HepG2 (cell line): ENCODE measurements around the gene WDR48. TPM values are rescaled to one million over a fixed set of nuclear protein-coding genes. Genes with fewer than 3 reads are reported as not detected.

Experiments
- ATAC-seq: fragments of 200-7000 bp; cut with Tn5 transposase; 3 replicates; pipeline ENCODE4 v1.9.1; 2020; ENCODE audit warnings: mild to moderate bottlenecking, moderate library complexity
- BruUV-seq: library from RNA; stranded (reverse); fragments of 400-500 nt; replicated peaks from 2 replicates; lab custom pipeline; 2021; lab: Mats Ljungman, UMichigan
- CTCF ChIA-PET: fragments of 300-600 bp; formaldehyde crosslinking; extraction: SDS; loops from one replicate; lab custom pipeline; 2021; ENCODE audit warnings: low total read pairs, inconsistent platforms, low intra/inter-chr PET ratio; lab: Yijun Ruan, JAX
- POLR2A ChIA-PET: fragments of 350-600 bp; sonication (Branson Sonifier 250); formaldehyde crosslinking; loops from one replicate; lab custom pipeline; 2020; ENCODE audit warnings: antibody characterized with exemption, inconsistent platforms; lab: Yijun Ruan, JAX
- DNase-seq: peaks from one replicate; pipeline ENCODE4 v3.0.0-alpha.2; 2015; ENCODE audit warnings: low spot score
- FAIRE-seq: peaks from 3 replicates; lab custom pipeline; 2011; peaks lifted over from hg19 to GRCh38; lab: Jason Lieb, UNC
- H2AFZ ChIP-seq: one replicate; pipeline ENCODE4 v1.6.1; 2011; ENCODE audit warnings: low read length, inconsistent platforms
- H3K27ac ChIP-seq: fragments of 300-600 bp; 3 replicates; pipeline ENCODE4 v1.8.0; 2011; ENCODE audit warnings: mixed run types, mild to moderate bottlenecking, mixed read lengths, low read length, inconsistent platforms; ENCODE audit not compliant: insufficient read depth; ENCODE audit errors: extremely low read length
- H3K27me3 ChIP-seq, 2 experiments: fragments of 200-600 bp in 1 of 2; 2 replicates in 1 of 2; 3 replicates in 1 of 2; pipeline versions ENCODE4 v1.6.0 to v1.8.0; 2011; ENCODE audit warnings: low read length in 2 of 2, mild to moderate bottlenecking in 2 of 2, moderate library complexity in 2 of 2, inconsistent platforms in 1 of 2; ENCODE audit not compliant: insufficient read depth in 2 of 2, control insufficient read depth in 1 of 2
- H3K36me3 ChIP-seq, 2 experiments: fragments of 200-600 bp in 1 of 2; replicated peaks in 1 of 2; 2 replicates in 1 of 2; 3 replicates in 1 of 2; pipeline versions ENCODE4 v1.5.1 to v1.8.0; 2011; ENCODE audit warnings: low read length in 2 of 2, inconsistent platforms in 1 of 2; ENCODE audit not compliant: insufficient read depth in 2 of 2, control insufficient read depth in 1 of 2
- H3K4me1 ChIP-seq: 2 replicates; pipeline ENCODE4 v1.5.1; 2012; ENCODE audit warnings: low read length, inconsistent platforms; ENCODE audit not compliant: insufficient read depth
- H3K4me2 ChIP-seq: 2 replicates; pipeline ENCODE4 v1.6.0; 2011; ENCODE audit warnings: low read depth, low read length, inconsistent platforms
- H3K4me3 ChIP-seq, 3 experiments: fragments of 200-600 bp in 1 of 3; sonication (generic), shearing (Covaris generic) in 1 of 3; replicated peaks in 1 of 3; 2 replicates each; pipeline ENCODE4 v1.5.1; 2011 to 2016; ENCODE audit warnings: low read length in 3 of 3, inconsistent platforms in 2 of 3, low read depth in 2 of 3, mild to moderate bottlenecking in 2 of 3, control low read depth in 1 of 3, mixed read lengths in 1 of 3; ENCODE audit not compliant: insufficient read depth in 1 of 3
- H3K79me2 ChIP-seq: one replicate; pipeline ENCODE4 v1.6.1; 2011; ENCODE audit warnings: low read length, inconsistent platforms; ENCODE audit not compliant: insufficient read depth
- H3K9ac ChIP-seq: 2 replicates; pipeline ENCODE4 v1.6.0; 2011; ENCODE audit warnings: mild to moderate bottlenecking, low read depth, low read length, inconsistent platforms; ENCODE audit not compliant: insufficient read depth
- H3K9me3 ChIP-seq: 2 replicates; pipeline ENCODE4 v1.5.1; 2012; ENCODE audit warnings: mild to moderate bottlenecking, low read length
- H4K20me1 ChIP-seq: 2 replicates; pipeline ENCODE4 v1.6.0; 2011; ENCODE audit warnings: inconsistent platforms, mild to moderate bottlenecking, low read length, moderate library complexity; ENCODE audit not compliant: insufficient read depth
- AHR ChIP-seq: IDR thresholded peaks from 2 replicates; pipeline ENCODE4 v1.6.1; 2018; ENCODE audit warnings: missing genetic modification reagents, missing compliant biosample characterization
- RBM39 ChIP-seq: fragments of 200-400 bp; formaldehyde crosslinking; IDR thresholded peaks from one replicate; pipeline ENCODE4 v1.6.1; 2018; ENCODE audit warnings: antibody characterized with exemption, mild to moderate bottlenecking, low read depth, low read length; ENCODE audit not compliant: poor library complexity, severe bottlenecking
- RNF219 ChIP-seq: sonication (generic); formaldehyde crosslinking; IDR thresholded peaks from 2 replicates; pipeline ENCODE4 v1.5.0; 2020; ENCODE audit warnings: mild to moderate bottlenecking, missing genetic modification reagents
- RXRA ChIP-seq: sonication (generic); formaldehyde crosslinking; IDR thresholded peaks from 2 replicates; pipeline ENCODE4 v1.5.1; 2020; ENCODE audit warnings: missing genetic modification reagents
- TFDP2 ChIP-seq: sonication (generic); formaldehyde crosslinking; IDR thresholded peaks from 2 replicates; pipeline ENCODE4 v1.4.0; 2020; ENCODE audit warnings: missing genetic modification reagents
- ZBTB26 ChIP-seq: IDR thresholded peaks from 2 replicates; pipeline ENCODE4 v1.6.1; 2016; ENCODE audit warnings: missing compliant biosample characterization, missing genetic modification reagents, borderline replicate concordance
- ZNF567 ChIP-seq: sonication (generic); formaldehyde crosslinking; IDR thresholded peaks from 2 replicates; pipeline ENCODE4 v1.8.1; 2023; ENCODE audit warnings: mild to moderate bottlenecking, missing genetic modification reagents, borderline replicate concordance
- WGBS: methylation state at CpG from one replicate; pipeline ENCODE4 v1.1.6; 2017; ENCODE audit warnings: low lambda C conversion rate; 5-methylcytosine and 5-hydroxymethylcytosine counted together
- in situ Hi-C: cut with HindIII; loops from 2 replicates; pipeline ENCODE4 v1.10.0; 2017; ENCODE audit warnings: low pct_unique_long_range_greater_than_20kb; ENCODE audit not compliant: extremely low pct_ligation_motif_present
- intact Hi-C: fragments of 100-400 bp; cut with micrococcal nuclease; formaldehyde crosslinking; loops from one replicate; pipeline ENCODE4 v1.10.0; 2022; ENCODE audit not compliant: unreplicated experiment
- polyA plus RNA-seq, 8 experiments: library from polyadenylated mRNA; depleted of rRNA in 3 of 8; stranded (reverse) in 7 of 8; unstranded in 1 of 8; fragments of >200 nt; fragmentation: Illumina TruSeq in 4 of 8; extraction: Trizol in 4 of 8; gene quantifications; 2 replicates each; pipeline versions ENCODE4 v1.2.1 to v1.2.3, GENCODE V29; 2011 to 2016; ENCODE audit warnings: low read depth in 4 of 8, missing spikeins in 1 of 8, mixed read lengths in 1 of 8; ENCODE audit not compliant: insufficient read depth in 1 of 8
- total RNA-seq, 5 experiments: library from RNA; depleted of rRNA; stranded (reverse); fragments of >200 nt; fragmentation: Illumina TruSeq; extraction: Trizol; gene quantifications; 2 replicates each; pipeline ENCODE4 v1.2.3, GENCODE V29; 2016; ENCODE audit warnings: low read depth in 1 of 5
- TF ChIP-seq, protein P1 (sequence below): sonication (generic); formaldehyde crosslinking; IDR thresholded peaks from 2 replicates; pipeline ENCODE4 v1.5.0; 2020; ENCODE audit warnings: mild to moderate bottlenecking, missing genetic modification reagents

The WDR48 gene
- total and polyA plus RNA-seq, 2 of the 13 experiments (the other 11 are each of a cell fraction or from before 2014, with no cell fraction given), result 29.2 to 31.2 TPM

GRCh38 chr3:39025222-39025970 is 26.4 kb upstream of the WDR48 start (continued):
- TF ChIP-seq, protein P1, sequence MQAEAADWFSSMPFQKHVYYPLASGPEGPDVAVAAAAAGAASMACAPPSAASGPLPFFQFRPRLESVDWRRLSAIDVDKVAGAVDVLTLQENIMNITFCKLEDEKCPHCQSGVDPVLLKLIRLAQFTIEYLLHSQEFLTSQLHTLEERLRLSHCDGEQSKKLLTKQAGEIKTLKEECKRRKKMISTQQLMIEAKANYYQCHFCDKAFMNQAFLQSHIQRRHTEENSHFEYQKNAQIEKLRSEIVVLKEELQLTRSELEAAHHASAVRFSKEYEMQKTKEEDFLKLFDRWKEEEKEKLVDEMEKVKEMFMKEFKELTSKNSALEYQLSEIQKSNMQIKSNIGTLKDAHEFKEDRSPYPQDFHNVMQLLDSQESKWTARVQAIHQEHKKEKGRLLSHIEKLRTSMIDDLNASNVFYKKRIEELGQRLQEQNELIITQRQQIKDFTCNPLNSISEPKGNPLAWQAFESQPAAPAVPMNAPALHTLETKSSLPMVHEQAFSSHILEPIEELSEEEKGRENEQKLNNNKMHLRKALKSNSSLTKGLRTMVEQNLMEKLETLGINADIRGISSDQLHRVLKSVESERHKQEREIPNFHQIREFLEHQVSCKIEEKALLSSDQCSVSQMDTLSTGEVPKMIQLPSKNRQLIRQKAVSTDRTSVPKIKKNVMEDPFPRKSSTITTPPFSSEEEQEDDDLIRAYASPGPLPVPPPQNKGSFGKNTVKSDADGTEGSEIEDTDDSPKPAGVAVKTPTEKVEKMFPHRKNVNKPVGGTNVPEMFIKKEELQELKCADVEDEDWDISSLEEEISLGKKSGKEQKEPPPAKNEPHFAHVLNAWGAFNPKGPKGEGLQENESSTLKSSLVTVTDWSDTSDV (CRISPR knock-in tag), result no peak
- TF ChIP-seq RBM39, result no peak
- TF ChIP-seq TFDP2 (CRISPR knock-in tag), result no peak
- no peak for TF ChIP-seq RXRA
- TF ChIP-seq AHR (CRISPR knock-in tag), result no peak

DNA sequence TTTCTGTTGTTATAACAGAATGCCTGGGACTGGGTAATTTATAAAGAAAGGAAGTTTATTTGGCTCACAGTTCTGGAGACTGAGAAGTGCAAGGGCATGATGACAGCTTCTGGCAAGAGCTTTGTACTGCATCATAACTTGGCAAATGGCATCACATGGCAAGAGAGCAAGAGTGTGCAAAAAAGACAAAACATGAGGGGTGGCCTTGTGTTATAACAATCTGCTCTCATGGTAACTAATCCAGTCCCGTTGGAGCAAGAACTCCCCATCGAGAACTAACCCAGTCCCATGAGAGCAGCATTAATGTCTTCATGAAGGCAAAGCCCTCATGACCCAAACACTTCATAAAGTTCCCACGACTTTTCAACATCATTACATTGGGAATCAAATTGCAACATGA is 23.3 kb upstream of the WDR48 start:
- Histone ChIP-seq H3K27ac (no peak overlapping the region), H4K20me1 (no peaks in the 10 kb centered on the region), H3K9ac (no peak overlapping the region), H3K36me3 (no peaks in the 10 kb centered on the region), H3K4me2 (no peak overlapping the region), H2AFZ (no peak overlapping the region), H3K9me3 (no peaks in the 10 kb centered on the region), H3K79me2 (no peaks in the 10 kb centered on the region), H3K27me3 (0 out of 5 replicates have a peak, but pooled peaks cover 0 to 4% of the 10 kb centered on the region in 2 experiments), H3K4me3 (no peak overlapping the region), H3K4me1 (no peaks in the 10 kb centered on the region)
- no peak for FAIRE-seq
- DNase-seq, result no peak
- TF ChIP-seq ZNF567 (CRISPR knock-in tag) (no peak), ZBTB26 (no peak), RNF219 (CRISPR knock-in tag) (no peak)
- POLR2A ChIA-PET, result no interaction called here
- ATAC-seq, result no peak
- CTCF ChIA-PET, result no interaction called here
- in situ Hi-C loops (no loop called here), intact Hi-C loops (no loop called here)
- no TSS peak for BruUV-seq
- WGBS, result 0% methylated on average over 3 of the region's 3 CpGs
